ENCODE data around the gene PKNOX2. TPM values are rescaled to one million over a fixed set of nuclear protein-coding genes. Genes with fewer than 3 reads are reported as not detected.

Gene PKNOX2
- total and polyA plus RNA-seq, 3 experiments from 2014 or later, result not detected

GRCh38 chr11:125369808-125370207 lies 205.3 kb downstream of the PKNOX2 start:
- Histone ChIP-seq H3K4me1 (ENCODE audit: insufficient read depth, low read length) (no peaks in the 10 kb centered on the region), H3K4me3 (ENCODE audit: low read length) (no peak overlapping the region), H3K27me3 (ENCODE audit: insufficient read depth, low read length, poor library complexity, severe bottlenecking) (no peaks in the 10 kb centered on the region), H3K27ac (ENCODE audit: low read depth, low read length) (no peak overlapping the region), H3K9me3 (ENCODE audit: low read length) (no peaks in the 10 kb centered on the region), H3K36me3 (ENCODE audit: insufficient read depth, low read length) (no peaks in the 10 kb centered on the region)
- no peak for DNase-seq
- peaks cover 26 to 42% of the 10 kb centered on the region in 2 donors for H3K27me3 Mint-ChIP-seq
- no peak overlapping the region for H3K4me3 Mint-ChIP-seq
- no peaks in the 10 kb centered on the region for H3K9me3 Mint-ChIP-seq
- H3K36me3 Mint-ChIP-seq, result no peaks in the 10 kb centered on the region
- no peak overlapping the region for H3K27ac Mint-ChIP-seq
- ChIA-PET CTCF (no interaction called here), POLR2A (no interaction called here)
- no peaks in the 10 kb centered on the region for H3K4me1 Mint-ChIP-seq

GRCh38 chr11:125370561-125371389 lies 206.2 kb downstream of the PKNOX2 start:
- Mint-ChIP-seq H3K4me3 (no peak overlapping the region), H3K4me1 (no peaks in the 10 kb centered on the region), H3K9me3 (no peaks in the 10 kb centered on the region), H3K27ac (no peak overlapping the region), H3K27me3 (peaks cover 25 to 42% of the 10 kb centered on the region in 2 donors), H3K36me3 (no peaks in the 10 kb centered on the region)
- Histone ChIP-seq H3K27ac (ENCODE audit: low read depth, low read length) (no peak overlapping the region), H3K27me3 (ENCODE audit: insufficient read depth, low read length, poor library complexity, severe bottlenecking) (no peaks in the 10 kb centered on the region), H3K4me1 (ENCODE audit: insufficient read depth, low read length) (no peaks in the 10 kb centered on the region), H3K4me3 (ENCODE audit: low read length) (no peak overlapping the region), H3K36me3 (ENCODE audit: insufficient read depth, low read length) (no peaks in the 10 kb centered on the region), H3K9me3 (ENCODE audit: low read length) (no peaks in the 10 kb centered on the region)
- no peak for DNase-seq
- ChIA-PET CTCF (interaction anchor here (1.3 kb wide), 1 partner anchor 34 kb away, joined by 3 read pairs; no protein-coding TSS in a partner anchor), POLR2A (no interaction called here)

DNA sequence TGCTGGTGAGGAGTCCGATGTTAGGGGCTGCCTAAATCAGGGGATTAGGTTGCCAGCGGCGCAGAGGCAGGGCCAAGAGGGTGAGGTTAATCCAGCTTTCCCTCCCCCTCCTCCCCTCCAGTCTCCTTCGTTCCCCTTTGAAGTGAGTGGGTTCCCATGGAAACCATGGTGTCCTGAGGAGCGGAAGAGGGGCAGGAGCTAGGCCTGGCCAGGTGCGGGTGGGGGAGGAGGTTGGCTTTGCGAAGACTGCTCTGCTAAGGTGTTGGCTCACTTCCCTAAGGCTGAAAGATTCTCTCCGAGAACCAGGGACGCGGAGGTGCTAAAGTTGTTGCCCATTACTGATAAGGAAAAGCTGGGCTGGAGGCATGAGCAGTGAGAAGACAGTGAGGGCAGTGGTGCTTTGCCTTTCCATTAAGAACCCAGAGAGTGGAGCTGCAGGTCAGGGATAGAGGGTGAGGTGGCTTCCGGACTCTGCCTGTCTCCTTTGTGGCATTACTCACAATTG lies 206.9 kb downstream of the PKNOX2 start:
- Histone ChIP-seq H3K27me3 (ENCODE audit: insufficient read depth, low read length, poor library complexity, severe bottlenecking) (no peaks in the 10 kb centered on the region), H3K9me3 (ENCODE audit: low read length) (no peaks in the 10 kb centered on the region), H3K4me1 (ENCODE audit: insufficient read depth, low read length) (no peaks in the 10 kb centered on the region), H3K27ac (ENCODE audit: low read depth, low read length) (no peak overlapping the region), H3K4me3 (ENCODE audit: low read length) (no peak overlapping the region), H3K36me3 (ENCODE audit: insufficient read depth, low read length) (no peaks in the 10 kb centered on the region)
- H3K9me3 Mint-ChIP-seq, result no peaks in the 10 kb centered on the region
- H3K4me3 Mint-ChIP-seq, result no peak overlapping the region
- no peak overlapping the region for H3K27ac Mint-ChIP-seq
- H3K36me3 Mint-ChIP-seq, result no peaks in the 10 kb centered on the region
- no peaks in the 10 kb centered on the region for H3K4me1 Mint-ChIP-seq
- H3K27me3 Mint-ChIP-seq, result peaks cover 25 to 44% of the 10 kb centered on the region in 2 donors
- no peak for DNase-seq
- ChIA-PET POLR2A (no interaction called here), CTCF (interaction anchor here (1.3 kb wide), 1 partner anchor 33 kb away, joined by 3 read pairs; no protein-coding TSS in a partner anchor)

DNA sequence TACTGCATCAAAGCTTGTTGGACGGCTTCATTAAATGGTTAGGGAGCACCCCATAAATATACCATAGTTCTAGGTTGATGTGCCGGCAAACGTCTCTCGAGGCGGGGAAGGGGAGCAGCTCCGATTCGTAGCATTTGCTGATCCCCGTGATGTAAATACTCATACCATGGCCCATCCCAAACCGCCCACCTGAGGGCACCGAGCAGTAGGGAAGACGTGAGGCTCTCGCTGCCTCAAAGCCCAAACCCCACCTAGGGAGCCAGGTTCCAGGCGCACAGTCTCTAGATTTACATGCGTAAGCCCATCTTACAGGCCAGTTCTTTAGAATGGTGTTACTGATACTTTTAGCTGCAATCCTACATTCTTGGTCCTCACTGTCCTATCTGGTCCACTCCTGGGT lies 207.5 kb downstream of the PKNOX2 start:
- H3K9me3 Mint-ChIP-seq, result no peaks in the 10 kb centered on the region
- no peaks in the 10 kb centered on the region for H3K36me3 Mint-ChIP-seq
- H3K27ac ChIP-seq (ENCODE audit: low read depth, low read length), result no peak overlapping the region
- H3K4me1 ChIP-seq (ENCODE audit: insufficient read depth, low read length), result no peaks in the 10 kb centered on the region
- no peak overlapping the region for H3K27ac Mint-ChIP-seq
- H3K9me3 ChIP-seq (ENCODE audit: low read length), result no peaks in the 10 kb centered on the region
- H3K4me1 Mint-ChIP-seq, result no peaks in the 10 kb centered on the region
- no peak for DNase-seq
- H3K4me3 Mint-ChIP-seq, result no peak overlapping the region
- ChIA-PET POLR2A (no interaction called here), CTCF (interaction anchor here (1.3 kb wide), 1 partner anchor 33 kb away, joined by 3 read pairs; no protein-coding TSS in a partner anchor)
- no peaks in the 10 kb centered on the region for H3K36me3 ChIP-seq (ENCODE audit: insufficient read depth, low read length)
- no peaks in the 10 kb centered on the region for H3K27me3 ChIP-seq (ENCODE audit: insufficient read depth, low read length, poor library complexity, severe bottlenecking)
- H3K4me3 ChIP-seq (ENCODE audit: low read length), result no peak overlapping the region
- peaks cover 25 to 47% of the 10 kb centered on the region in 2 donors for H3K27me3 Mint-ChIP-seq

- no peaks in the 10 kb centered on the region for H3K4me1 Mint-ChIP-seq
- no peak overlapping the region for H3K4me3 Mint-ChIP-seq
- H3K27me3 ChIP-seq (ENCODE audit: insufficient read depth, low read length, poor library complexity, severe bottlenecking), result no peaks in the 10 kb centered on the region
- CTCF ChIA-PET, result interaction anchor here (1.3 kb wide), 1 partner anchor 26 kb away, joined by 4 read pairs; no protein-coding TSS in a partner anchor
- H3K27ac Mint-ChIP-seq, result no peak overlapping the region
- peaks cover 29 to 54% of the 10 kb centered on the region in 2 donors for H3K27me3 Mint-ChIP-seq
- H3K4me3 ChIP-seq (ENCODE audit: low read length), result no peak overlapping the region
- POLR2A ChIA-PET, result no interaction called here
- DNase-seq, result no peak
- H3K4me1 ChIP-seq (ENCODE audit: insufficient read depth, low read length), result no peaks in the 10 kb centered on the region
- no peaks in the 10 kb centered on the region for H3K36me3 Mint-ChIP-seq
- no peak overlapping the region for H3K27ac ChIP-seq (ENCODE audit: low read depth, low read length)
- H3K9me3 ChIP-seq (ENCODE audit: low read length), result no peaks in the 10 kb centered on the region
- H3K9me3 Mint-ChIP-seq, result no peaks in the 10 kb centered on the region
- H3K36me3 ChIP-seq (ENCODE audit: insufficient read depth, low read length), result no peaks in the 10 kb centered on the region
These were observed 208.4 kb downstream of the PKNOX2 start for GRCh38 chr11:125372911-125373310.

DNA sequence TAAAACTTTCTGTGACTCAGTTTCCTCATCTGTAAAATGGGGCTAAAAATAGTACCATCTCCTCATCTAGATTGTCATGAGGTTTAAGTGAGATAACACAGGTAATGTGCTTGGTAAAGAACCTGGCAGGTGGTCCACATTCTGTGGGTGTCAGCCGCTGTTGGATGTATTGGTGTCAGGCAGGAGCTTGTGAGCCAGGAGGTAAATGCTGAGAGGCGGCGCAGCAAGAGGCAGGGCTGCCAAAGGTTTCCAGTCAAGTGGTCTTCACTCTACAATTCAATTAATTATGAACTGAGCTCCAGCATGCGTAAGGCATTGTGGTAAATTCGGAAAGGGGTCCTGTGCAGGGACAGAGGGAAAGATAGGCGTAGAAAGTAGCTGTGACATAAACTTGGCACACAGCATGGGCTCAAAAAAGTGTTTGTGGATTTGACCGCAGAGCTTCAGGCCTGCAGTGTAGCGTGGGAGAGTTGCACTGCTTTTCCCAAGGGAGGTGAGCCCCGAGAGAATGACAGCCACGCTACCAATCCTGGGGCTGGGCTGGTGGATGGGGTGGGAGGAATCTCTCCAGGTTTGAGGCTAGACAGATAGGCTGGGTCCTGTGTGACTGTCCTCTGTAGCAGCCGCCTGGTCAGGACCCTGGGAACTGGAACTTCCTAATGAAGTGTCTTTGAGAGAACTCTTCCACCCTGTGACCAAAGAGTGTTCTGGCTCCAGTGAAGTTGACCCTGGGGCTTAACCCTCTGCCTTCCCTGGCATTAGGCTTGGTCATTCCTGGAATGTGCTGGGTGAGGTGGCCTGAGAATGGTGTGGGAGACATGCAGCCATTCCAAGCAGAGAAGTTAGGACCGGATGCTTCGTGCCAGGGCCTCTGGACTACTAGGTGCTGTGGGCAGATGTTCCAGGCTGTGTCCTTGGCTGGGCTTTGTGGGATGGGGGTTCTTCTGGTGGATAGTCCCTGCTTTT lies 209.2 kb downstream of the PKNOX2 start:
- ChIA-PET POLR2A (no interaction called here), CTCF (interaction anchor here (1.3 kb wide), 1 partner anchor 27 kb away, joined by 4 read pairs; no protein-coding TSS in a partner anchor)
- H3K27me3 Mint-ChIP-seq, result peaks cover 27 to 52% of the 10 kb centered on the region in 2 donors
- Histone ChIP-seq H3K9me3 (ENCODE audit: low read length) (no peaks in the 10 kb centered on the region), H3K36me3 (ENCODE audit: insufficient read depth, low read length) (no peaks in the 10 kb centered on the region), H3K27me3 (ENCODE audit: insufficient read depth, low read length, poor library complexity, severe bottlenecking) (no peaks in the 10 kb centered on the region), H3K4me3 (ENCODE audit: low read length) (no peak overlapping the region), H3K27ac (ENCODE audit: low read depth, low read length) (no peak overlapping the region), H3K4me1 (ENCODE audit: insufficient read depth, low read length) (no peaks in the 10 kb centered on the region)
- no peaks in the 10 kb centered on the region for H3K4me1 Mint-ChIP-seq
- DNase-seq, result no peak
- H3K9me3 Mint-ChIP-seq, result no peaks in the 10 kb centered on the region
- H3K27ac Mint-ChIP-seq, result no peak overlapping the region
- H3K4me3 Mint-ChIP-seq, result no peak overlapping the region
- no peaks in the 10 kb centered on the region for H3K36me3 Mint-ChIP-seq

DNA sequence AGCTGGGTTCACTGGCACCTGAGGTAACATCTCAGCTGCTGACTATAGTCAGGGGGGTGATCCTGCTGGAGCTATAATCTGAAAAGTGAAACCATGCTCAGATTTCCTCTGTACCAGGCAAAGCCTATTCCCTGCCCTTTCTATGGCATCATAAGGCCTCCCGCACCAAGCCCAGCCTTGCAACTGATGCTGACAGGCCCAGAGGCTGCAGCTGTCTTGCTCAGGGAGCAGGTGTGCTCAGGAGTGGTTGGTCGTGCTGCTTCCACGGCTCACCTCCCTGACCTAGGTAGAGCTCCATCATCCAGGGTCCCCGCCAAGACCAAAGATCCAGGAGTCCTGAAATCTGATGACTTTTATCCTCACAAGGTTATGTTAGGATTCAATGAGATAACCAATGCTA lies 209.8 kb downstream of the PKNOX2 start:
- no peaks in the 10 kb centered on the region for H3K4me1 ChIP-seq (ENCODE audit: insufficient read depth, low read length)
- Mint-ChIP-seq H3K4me1 (no peaks in the 10 kb centered on the region), H3K36me3 (no peaks in the 10 kb centered on the region), H3K9me3 (no peaks in the 10 kb centered on the region), H3K27me3 (peaks cover 24 to 52% of the 10 kb centered on the region in 2 donors), H3K4me3 (no peak overlapping the region), H3K27ac (no peak overlapping the region)
- no peaks in the 10 kb centered on the region for H3K36me3 ChIP-seq (ENCODE audit: insufficient read depth, low read length)
- POLR2A ChIA-PET, result no interaction called here
- CTCF ChIA-PET, result no interaction called here
- H3K27me3 ChIP-seq (ENCODE audit: insufficient read depth, low read length, poor library complexity, severe bottlenecking), result no peaks in the 10 kb centered on the region
- no peaks in the 10 kb centered on the region for H3K9me3 ChIP-seq (ENCODE audit: low read length)
- no peak overlapping the region for H3K27ac ChIP-seq (ENCODE audit: low read depth, low read length)
- DNase-seq, result no peak
- no peak overlapping the region for H3K4me3 ChIP-seq (ENCODE audit: low read length)

- no peaks in the 10 kb centered on the region for H3K36me3 ChIP-seq (ENCODE audit: insufficient read depth, low read length)
- H3K9me3 Mint-ChIP-seq, result no peaks in the 10 kb centered on the region
- H3K27me3 ChIP-seq (ENCODE audit: insufficient read depth, low read length, poor library complexity, severe bottlenecking), result no peaks in the 10 kb centered on the region
- no peaks in the 10 kb centered on the region for H3K9me3 ChIP-seq (ENCODE audit: low read length)
- no peak overlapping the region for H3K4me3 ChIP-seq (ENCODE audit: low read length)
- ChIA-PET POLR2A (no interaction called here), CTCF (no interaction called here)
- H3K4me3 Mint-ChIP-seq, result no peak overlapping the region
- H3K27ac ChIP-seq (ENCODE audit: low read depth, low read length), result no peak overlapping the region
- H3K4me1 ChIP-seq (ENCODE audit: insufficient read depth, low read length), result no peaks in the 10 kb centered on the region
- no peak overlapping the region for H3K27ac Mint-ChIP-seq
- no peak for DNase-seq
- H3K4me1 Mint-ChIP-seq, result no peaks in the 10 kb centered on the region
- H3K36me3 Mint-ChIP-seq, result no peaks in the 10 kb centered on the region
- peaks cover 22 to 52% of the 10 kb centered on the region in 2 donors for H3K27me3 Mint-ChIP-seq
These were observed 210.6 kb downstream of the PKNOX2 start for GRCh38 chr11:125375146-125375545.
